ENCODE measurements around the gene TRANK1.
"Not testable (repeated sequence)": the region's sequence is repeated elsewhere in the genome, so short reads cannot be mapped to it uniquely, and the experiment has no call there.

TRANK1 gene

GRCh38 chr3:36911990-36912804 is 32.7 kb downstream of the TRANK1 start:
- no peak for DNase-seq

GRCh38 chr3:36909666-36910065 is 35.2 kb downstream of the TRANK1 start:
- no peak for DNase-seq

GRCh38 chr3:36909181-36909580 is 35.7 kb downstream of the TRANK1 start:
- DNase-seq: no peak

- no peak for DNase-seq
Observed at GRCh38 chr3:36908647-36909180, 36.1 kb downstream of the TRANK1 start.

GRCh38 chr3:36907911-36908646 is 36.8 kb downstream of the TRANK1 start:
- DNase-seq: no peak

- DNase-seq: no peak
Observed at GRCh38 chr3:36906504-36907149, 38.2 kb downstream of the TRANK1 start.

- DNase-seq: no peak
Observed at GRCh38 chr3:36905545-36905944, 39.3 kb downstream of the TRANK1 start.

- DNase-seq: no peak
Observed at GRCh38 chr3:36904641-36905040, 40.2 kb downstream of the TRANK1 start.

- DNase-seq: not testable (repeated sequence)
Observed at GRCh38 chr3:36904065-36904464, 40.8 kb downstream of the TRANK1 start.

GRCh38 chr3:36903119-36903882 is 41.6 kb downstream of the TRANK1 start:
- DNase-seq: no peak

- DNase-seq: no peak
Observed at GRCh38 chr3:36901588-36901987, 43.3 kb downstream of the TRANK1 start.

GRCh38 chr3:36900474-36901443 is 44.1 kb downstream of the TRANK1 start:
- DNase-seq: no peak

- no peak for DNase-seq
Observed at GRCh38 chr3:36895496-36896409, 49.1 kb downstream of the TRANK1 start.

GRCh38 chr3:36894914-36895313 is 49.9 kb downstream of the TRANK1 start:
- DNase-seq: no peak

GRCh38 chr3:36893826-36894225 is 51.0 kb downstream of the TRANK1 start:
- DNase-seq: no peak

- DNase-seq: no peak
Observed at GRCh38 chr3:36893137-36893557, 51.7 kb downstream of the TRANK1 start.

GRCh38 chr3:36892457-36893136 is 52.3 kb downstream of the TRANK1 start:
- DNase-seq: no peak

- DNase-seq: no peak
Observed at GRCh38 chr3:36891701-36892160, 53.1 kb downstream of the TRANK1 start.

- DNase-seq: not testable (repeated sequence)
Observed at GRCh38 chr3:36891097-36891496, 53.8 kb downstream of the TRANK1 start.

- DNase-seq: no peak
Observed at GRCh38 chr3:36890261-36890660, 54.6 kb downstream of the TRANK1 start.
